ENCODE measurements around the gene MDP1.

Gene MDP1

GRCh38 chr14:24185026-24185425, 30.8 kb downstream of the MDP1 start:
- FAIRE-seq: no peak
- no peak for DNase-seq (ENCODE audit: insufficient read length, low spot score)

- no peak for DNase-seq (ENCODE audit: insufficient read length, low spot score)
These were observed 31.5 kb downstream of the MDP1 start for GRCh38 chr14:24184104-24184970.

GRCh38 chr14:24183014-24183481, 32.8 kb downstream of the MDP1 start:
- FAIRE-seq (no peak), DNase-seq (ENCODE audit: insufficient read length, low spot score) (no peak)

More at GRCh38 chr14:24184104-24184970, 31.5 kb downstream of the MDP1 start:
- FAIRE-seq: no peak

GRCh38 chr14:24182110-24182882, 33.6 kb downstream of the MDP1 start:
- FAIRE-seq (no peak), DNase-seq (ENCODE audit: insufficient read length, low spot score) (no peak)

- no peak for FAIRE-seq
- no peak for DNase-seq (ENCODE audit: insufficient read length, low spot score)
These were observed 34.3 kb downstream of the MDP1 start for GRCh38 chr14:24181371-24182077.

- FAIRE-seq: no peak
- DNase-seq (ENCODE audit: insufficient read length, low spot score): no peak
These were observed 35.7 kb downstream of the MDP1 start for GRCh38 chr14:24179961-24180796.

- no peak for DNase-seq (ENCODE audit: insufficient read length, low spot score)
- FAIRE-seq: no peak
These were observed 36.4 kb downstream of the MDP1 start for GRCh38 chr14:24179294-24179960.

GRCh38 chr14:24178399-24179178, 37.3 kb downstream of the MDP1 start:
- no peak for FAIRE-seq
- DNase-seq (ENCODE audit: insufficient read length, low spot score): no peak

- FAIRE-seq (no peak), DNase-seq (ENCODE audit: insufficient read length, low spot score) (no peak)
These were observed 38.0 kb downstream of the MDP1 start for GRCh38 chr14:24177891-24178290.

- no peak for FAIRE-seq
These were observed 38.6 kb downstream of the MDP1 start for GRCh38 chr14:24177041-24177825.

GRCh38 chr14:24176599-24176998, 39.3 kb downstream of the MDP1 start:
- FAIRE-seq (no peak), DNase-seq (ENCODE audit: insufficient read length, low spot score) (no peak)

More at GRCh38 chr14:24177041-24177825, 38.6 kb downstream of the MDP1 start:
- no peak for DNase-seq (ENCODE audit: insufficient read length, low spot score)

- DNase-seq (ENCODE audit: insufficient read length, low spot score) (no peak), FAIRE-seq (no peak)
These were observed 43.0 kb downstream of the MDP1 start for GRCh38 chr14:24172871-24173281.

- FAIRE-seq (no peak), DNase-seq (ENCODE audit: insufficient read length, low spot score) (no peak)
These were observed 43.5 kb downstream of the MDP1 start for GRCh38 chr14:24172261-24172860.

GRCh38 chr14:24171422-24172260, 44.2 kb downstream of the MDP1 start, which contains the start of gene REC8:
Gene REC8 (plus strand): TSS chr14:24172080. CDS start chr14:24172553, 473 bp downstream.
- FAIRE-seq: no peak
- no peak for DNase-seq (ENCODE audit: insufficient read length, low spot score)

- FAIRE-seq (no peak), DNase-seq (ENCODE audit: insufficient read length, low spot score) (no peak)
These were observed 48.3 kb downstream of the MDP1 start for GRCh38 chr14:24167469-24168114.

- DNase-seq (ENCODE audit: insufficient read length, low spot score) (no peak), FAIRE-seq (no peak)
These were observed 50.1 kb downstream of the MDP1 start for GRCh38 chr14:24165785-24166184.

Measured in HTR-8/SVneo (cell line).